GM23248 (cell line): ENCODE results near the gene THAP7. TPM values are rescaled to one million over a fixed set of nuclear protein-coding genes. Genes with fewer than 3 reads are reported as not detected.
A peak's percentile ranks its signal among the peaks of the same experiment; 100 is the strongest.

Source experiments
- DNase-seq: peaks from one replicate; pipeline ENCODE4 v3.0.0-alpha.2; 2015
- H2AFZ ChIP-seq: fragments of 200-600 bp; sonication (generic); 2 replicates; pipeline ENCODE4 v1.6.1; 2016; ENCODE audit warnings: antibody characterized with exemption
- H3F3A ChIP-seq: fragments of 200-600 bp; sonication (generic); 2 replicates; pipeline ENCODE4 v1.6.1; 2016; ENCODE audit warnings: mild to moderate bottlenecking, antibody characterized with exemption, mixed run types; ENCODE audit not compliant: insufficient read depth
- H3K27ac ChIP-seq: fragments of 200-600 bp; sonication (generic); 2 replicates; pipeline ENCODE4 v1.5.1; 2016; ENCODE audit warnings: mild to moderate bottlenecking
- H3K27me3 ChIP-seq: fragments of 200-600 bp; sonication (generic); replicated peaks from 2 replicates; pipeline ENCODE4 v1.6.1; 2016; ENCODE audit warnings: mild to moderate bottlenecking; ENCODE audit not compliant: insufficient read depth
- H3K36me3 ChIP-seq: fragments of 200-600 bp; sonication (generic); 2 replicates; pipeline ENCODE4 v1.6.1; 2016; ENCODE audit warnings: low read depth, mild to moderate bottlenecking
- H3K4me1 ChIP-seq: fragments of 200-600 bp; sonication (generic); 2 replicates; pipeline ENCODE4 v1.6.1; 2016; ENCODE audit warnings: mild to moderate bottlenecking; ENCODE audit not compliant: insufficient read depth
- H3K4me2 ChIP-seq: fragments of 200-600 bp; sonication (generic); one replicate; pipeline ENCODE4 v1.6.1; 2016; ENCODE audit warnings: mild to moderate bottlenecking; ENCODE audit not compliant: unreplicated experiment
- H3K4me3 ChIP-seq: fragments of 200-600 bp; sonication (generic); 2 replicates; pipeline ENCODE4 v1.5.1; 2016; ENCODE audit warnings: mild to moderate bottlenecking
- H3K79me2 ChIP-seq: fragments of 200-600 bp; sonication (generic); 2 replicates; pipeline ENCODE4 v1.6.1; 2016; ENCODE audit warnings: mild to moderate bottlenecking; ENCODE audit not compliant: insufficient read depth
- H3K9ac ChIP-seq: fragments of 200-600 bp; sonication (generic); 2 replicates; pipeline ENCODE4 v1.6.1; 2016; ENCODE audit warnings: mild to moderate bottlenecking
- H3K9me2 ChIP-seq: fragments of 200-600 bp; sonication (generic); 2 replicates; pipeline ENCODE4 v1.6.1; 2016; ENCODE audit warnings: mixed run types, mild to moderate bottlenecking, moderate library complexity; ENCODE audit not compliant: insufficient read depth
- H3K9me3 ChIP-seq: fragments of 200-600 bp; sonication (generic); one replicate; pipeline ENCODE4 v1.6.1; 2017; ENCODE audit warnings: low read depth
- H4K20me1 ChIP-seq: fragments of 200-600 bp; sonication (generic); 2 replicates; pipeline ENCODE4 v1.6.0; 2016; ENCODE audit not compliant: insufficient read depth
- EZH2 ChIP-seq: fragments of 200-600 bp; sonication (generic); IDR thresholded peaks from 2 replicates; pipeline ENCODE4 v1.6.1; 2018; ENCODE audit warnings: antibody characterized with exemption, mild to moderate bottlenecking; ENCODE audit not compliant: insufficient read depth, poor library complexity, severe bottlenecking
- EZH2phosphoT487 ChIP-seq: fragments of 200-600 bp; sonication (generic); IDR thresholded peaks from 2 replicates; pipeline ENCODE4 v1.6.1; 2018; ENCODE audit warnings: antibody characterized with exemption, moderate library complexity, mild to moderate bottlenecking, low read depth; ENCODE audit not compliant: insufficient read depth
- WGBS, 2 experiments: methylation state at CpG; one replicate each; pipeline ENCODE4 v1.1.6; 2015 to 2017; ENCODE audit warnings: low lambda C conversion rate in 2 of 2, low coverage in 1 of 2; ENCODE audit errors: missing lambda C conversion rate in 2 of 2; 5-methylcytosine and 5-hydroxymethylcytosine counted together
- in situ Hi-C: fragments of 300-500 bp; cut with MboI; formaldehyde crosslinking; loops from 2 replicates; pipeline ENCODE4 v1.15.0; 2020
- polyA plus RNA-seq: library from polyadenylated mRNA; unstranded; fragments of >200 nt; fragmentation: Nextera tagmentation; extraction: Ambion mirVana; gene quantifications from 2 replicates; pipeline ENCODE4 v1.2.1, GENCODE V29; 2016
- total RNA-seq: library from RNA; depleted of rRNA; stranded (reverse); fragments of >200 nt; shearing (Covaris generic); gene quantifications from 2 replicates; pipeline ENCODE4 v1.2.3, GENCODE V29; 2014

Gene THAP7
- total and polyA plus RNA-seq, 2 experiments from 2014 or later: 27.5 to 32.5 TPM

DNA sequence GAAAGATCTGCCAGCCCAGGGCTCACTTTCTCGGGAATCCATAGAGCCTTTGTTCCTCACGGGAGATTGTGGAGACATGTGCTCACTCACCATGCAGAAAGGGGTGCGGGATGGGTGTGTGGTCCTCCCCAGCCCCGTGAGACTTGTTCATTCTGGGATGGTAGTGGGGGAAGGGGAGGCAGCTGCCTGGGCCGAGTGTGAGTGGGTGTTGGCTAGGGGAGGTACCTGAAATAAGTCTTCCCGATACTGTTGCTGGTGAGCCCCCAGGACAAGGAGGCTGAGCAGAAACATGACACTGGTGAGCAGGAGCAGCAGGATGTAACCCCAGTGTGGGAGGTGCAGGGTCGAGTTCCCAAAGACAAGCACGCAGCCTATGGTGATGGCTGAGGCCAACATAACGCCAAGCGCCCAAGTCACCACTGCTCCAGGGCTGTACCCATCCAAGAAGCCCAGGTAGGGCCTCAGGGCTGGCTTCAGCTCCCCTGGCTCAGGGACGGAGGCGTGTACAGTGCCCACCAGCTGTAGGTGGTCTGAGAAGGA lies 27.6 kb upstream of the THAP7 start:
- Histone ChIP-seq H3K36me3 (no peaks in the 10 kb centered on the region), H3K4me3 (no peak overlapping the region), H3F3A (no peaks in the 10 kb centered on the region), H3K27ac (no peak overlapping the region), H3K9ac (no peak overlapping the region), H2AFZ (no peak overlapping the region), H3K9me3 (no peaks in the 10 kb centered on the region), H3K27me3 (0 out of 2 replicates have a peak, but pooled peaks cover 6% of the 10 kb centered on the region), H4K20me1 (no peaks in the 10 kb centered on the region), H3K4me2 (no peak overlapping the region), H3K4me1 (no peaks in the 10 kb centered on the region), H3K79me2 (no peaks in the 10 kb centered on the region), H3K9me2 (no peaks in the 10 kb centered on the region)
- 51 to 56% methylated on average over 11 to 12 of the region's 12 CpGs for WGBS, 2 experiments
- in situ Hi-C loops: no loop called here
- DNase-seq: no peak
- no peak for TF ChIP-seq EZH2phosphoT487
- TF ChIP-seq EZH2: no peak

DNA sequence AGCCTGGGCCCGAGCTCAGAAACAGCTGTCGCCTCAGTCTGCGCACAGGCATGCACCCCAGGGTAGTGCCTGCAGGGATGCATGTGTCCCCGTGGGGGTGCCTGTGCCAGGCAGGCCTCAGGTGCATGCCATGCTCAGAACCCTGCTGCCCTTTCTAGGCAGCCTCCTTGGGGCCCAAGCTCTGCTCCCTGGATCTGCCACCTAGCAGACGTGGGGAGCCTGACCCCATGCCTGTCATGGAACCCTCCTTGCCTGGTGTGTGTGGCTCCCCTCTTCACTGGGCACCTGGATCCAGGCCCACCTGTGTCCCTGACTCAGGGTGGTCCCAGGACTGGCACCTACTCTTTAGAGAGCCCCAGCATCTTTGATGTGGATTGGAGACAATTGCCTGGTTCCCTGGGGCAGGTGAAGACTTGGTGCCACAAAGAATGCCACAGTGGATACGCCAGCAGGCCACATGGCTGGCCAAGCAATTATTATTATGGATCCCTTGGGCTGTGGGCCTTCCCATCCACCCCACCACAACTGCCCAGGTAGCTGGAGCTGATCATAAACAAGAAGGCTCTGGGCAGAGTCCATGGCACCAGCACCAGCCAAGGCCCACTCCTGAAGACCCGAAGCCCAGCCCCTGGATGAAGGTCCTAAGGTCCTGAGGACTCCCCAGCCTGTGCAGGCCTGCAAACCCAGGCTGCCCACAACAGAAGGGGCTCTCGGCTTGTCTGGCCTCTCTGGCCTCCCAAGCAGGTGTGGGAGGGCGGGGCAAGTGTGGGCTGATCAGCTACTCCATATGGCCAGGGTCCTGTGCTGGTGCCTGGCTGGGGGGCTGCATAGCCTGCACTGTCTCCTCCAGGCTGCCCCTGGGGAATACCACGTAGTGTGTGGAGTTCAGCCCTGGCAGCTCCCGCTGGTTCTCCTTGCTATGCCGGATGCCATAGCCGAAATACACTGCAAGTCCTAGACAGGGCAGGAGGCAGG lies 26.6 kb upstream of the THAP7 start:
- no peaks in the 10 kb centered on the region for H3K36me3 ChIP-seq
- no peaks in the 10 kb centered on the region for H3K9me2 ChIP-seq
- H3K4me2 ChIP-seq: no peak overlapping the region
- 0 out of 2 replicates have a peak, but pooled peaks cover 6% of the 10 kb centered on the region for H3K27me3 ChIP-seq
- DNase-seq: no peak
- H3F3A ChIP-seq: no peaks in the 10 kb centered on the region
- WGBS, 2 experiments: 79 to 81% methylated on average over 13 of the region's 13 CpGs
- no peaks in the 10 kb centered on the region for H3K9me3 ChIP-seq
- H3K9ac ChIP-seq: no peak overlapping the region
- no peaks in the 10 kb centered on the region for H4K20me1 ChIP-seq
- H3K4me1 ChIP-seq: no peaks in the 10 kb centered on the region
- H3K79me2 ChIP-seq: no peaks in the 10 kb centered on the region
- H3K4me3 ChIP-seq: no peak overlapping the region
- no peak overlapping the region for H3K27ac ChIP-seq
- H2AFZ ChIP-seq: no peak overlapping the region
- TF ChIP-seq EZH2 (no peak), EZH2phosphoT487 (no peak)
- in situ Hi-C loops: no loop called here

DNA sequence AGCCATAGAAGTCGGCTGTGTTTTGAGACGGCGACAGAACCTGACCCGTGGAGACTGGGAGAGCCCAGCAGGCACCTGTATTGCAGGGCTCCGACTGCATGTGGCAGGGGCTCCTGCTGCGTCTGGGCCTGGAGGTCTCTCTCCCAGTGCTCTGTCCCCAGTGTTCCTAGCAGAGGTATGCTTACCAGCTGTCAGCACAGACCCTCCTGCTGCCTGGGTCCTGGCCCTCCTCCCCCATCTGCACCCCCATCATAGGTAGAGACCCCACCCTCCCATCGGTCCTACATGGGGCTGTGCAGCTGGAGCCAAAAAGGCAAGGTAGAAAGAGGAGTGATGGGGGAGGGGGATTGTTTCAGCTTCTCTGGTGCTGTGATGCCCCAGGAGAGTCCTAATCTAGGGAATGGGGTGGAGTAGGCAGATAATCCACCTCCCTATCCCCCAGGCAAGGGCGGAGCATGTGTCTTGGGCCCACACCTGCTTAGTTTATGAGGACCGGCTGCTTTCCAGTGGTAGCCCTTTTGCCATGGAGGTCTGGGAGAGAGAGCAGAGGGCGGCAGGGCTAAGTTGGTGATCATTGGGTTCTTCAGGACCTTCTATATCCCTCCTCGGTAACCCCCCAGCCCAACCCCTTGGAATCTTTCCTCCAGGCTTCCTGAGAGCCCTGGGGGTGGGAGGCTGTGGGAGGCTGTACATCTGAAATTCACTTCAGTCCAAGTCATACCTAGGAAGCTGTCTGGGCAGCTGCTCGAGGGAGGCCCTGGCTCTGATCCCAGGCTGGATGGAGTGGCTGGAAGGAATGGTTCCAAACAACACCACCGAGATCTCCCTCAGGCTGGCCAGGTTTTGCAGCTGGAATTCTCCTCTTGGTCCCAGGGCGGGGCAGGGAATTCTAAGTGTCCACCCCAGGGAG lies 25.1 kb upstream of the THAP7 start:
- TF ChIP-seq EZH2 (no peak), EZH2phosphoT487 (no peak)
- Histone ChIP-seq H3K4me3 (no peak overlapping the region), H3K36me3 (no peaks in the 10 kb centered on the region), H3F3A (no peaks in the 10 kb centered on the region), H3K79me2 (no peaks in the 10 kb centered on the region), H3K9me2 (no peaks in the 10 kb centered on the region), H3K27ac (no peak overlapping the region), H3K9me3 (no peaks in the 10 kb centered on the region), H3K4me2 (no peak overlapping the region), H4K20me1 (no peaks in the 10 kb centered on the region), H3K27me3 (0 out of 2 replicates have a peak, but pooled peaks cover 6% of the 10 kb centered on the region), H3K4me1 (no peaks in the 10 kb centered on the region), H3K9ac (no peak overlapping the region), H2AFZ (no peak overlapping the region)
- in situ Hi-C loops: no loop called here
- peak; percentile 73 for DNase-seq
- 58 to 60% methylated on average over 14 of the region's 14 CpGs for WGBS, 2 experiments
